Naive thymus-derived CD4-positive, alpha-beta T cell (primary cell): ENCODE measurements around the gene WDR75. TPM values are rescaled to one million over a fixed set of nuclear protein-coding genes. Genes with fewer than 3 reads are reported as not detected.

Source experiments
- ATAC-seq: fragments of 150-1000 bp; cut with Tn5 transposase; 2 replicates; pipeline ENCODE4 v1.10.0; 2021; ENCODE audit warnings: mild to moderate bottlenecking, moderate library complexity
- CTCF ChIA-PET: fragments of 350-600 bp; sonication (Branson Sonifier 250); formaldehyde crosslinking; loops from one replicate; lab custom pipeline; 2021; ENCODE audit warnings: antibody characterized with exemption; lab: Charles Lee
- POLR2A ChIA-PET: fragments of 350-600 bp; sonication (Branson Sonifier 250); formaldehyde crosslinking; loops from one replicate; lab custom pipeline; 2021; ENCODE audit warnings: antibody characterized with exemption, inconsistent platforms; lab: Charles Lee
- DNase-seq, 9 donors: peaks; one replicate each; pipeline versions ENCODE4 v3.0.0 to v3.0.0-alpha.2; 2020 to 2022; ENCODE audit warnings: mixed read lengths in 1 of 9
- H3K27ac ChIP-seq: one replicate; pipeline ENCODE4 v1.7.0; 2013; ENCODE audit warnings: mild to moderate bottlenecking, low read depth, low read length, moderate library complexity
- H3K27me3 ChIP-seq, 2 donors: one replicate each; pipeline ENCODE4 v1.7.0; 2013; ENCODE audit warnings: low read length in 2 of 2, mild to moderate bottlenecking in 2 of 2, moderate library complexity in 2 of 2; ENCODE audit not compliant: control insufficient read depth in 2 of 2, insufficient read depth in 2 of 2
- H3K36me3 ChIP-seq, 3 experiments: 1 replicate in 2 of 3; 2 replicates in 1 of 3; pipeline ENCODE4 v1.7.0; 2013; ENCODE audit warnings: low read length in 3 of 3, mild to moderate bottlenecking in 3 of 3, moderate library complexity in 1 of 3; ENCODE audit not compliant: insufficient read depth in 3 of 3, control insufficient read depth in 2 of 3
- H3K4me1 ChIP-seq, 2 donors: one replicate each; pipeline ENCODE4 v1.7.0; 2013; ENCODE audit warnings: low read length in 2 of 2, mild to moderate bottlenecking in 2 of 2, moderate library complexity in 1 of 2; ENCODE audit not compliant: control insufficient read depth in 2 of 2, insufficient read depth in 2 of 2
- H3K4me3 ChIP-seq: 2 replicates; pipeline ENCODE4 v1.7.0; 2013; ENCODE audit warnings: mild to moderate bottlenecking, low read length
- H3K9me3 ChIP-seq, 3 experiments: 1 replicate in 2 of 3; 2 replicates in 1 of 3; pipeline ENCODE4 v1.7.0; 2013; ENCODE audit warnings: low read length in 3 of 3; ENCODE audit not compliant: control insufficient read depth in 2 of 3
- H3K27ac Mint-ChIP-seq, 9 donors: one replicate each; pipeline ENCODE4 v1.8.0; 2020 to 2022; ENCODE audit warnings: mixed read lengths in 9 of 9, mild to moderate bottlenecking in 8 of 9, moderate library complexity in 5 of 9, inconsistent platforms in 2 of 9
- H3K27me3 Mint-ChIP-seq, 5 donors: one replicate each; pipeline ENCODE4 v1.8.0; 2021 to 2022; ENCODE audit warnings: mixed read lengths in 5 of 5, mild to moderate bottlenecking in 1 of 5
- H3K36me3 Mint-ChIP-seq, 5 donors: one replicate each; pipeline ENCODE4 v1.8.0; 2020 to 2022; ENCODE audit warnings: mixed read lengths in 5 of 5, mild to moderate bottlenecking in 3 of 5, inconsistent platforms in 1 of 5
- H3K4me1 Mint-ChIP-seq, 7 donors: one replicate each; pipeline ENCODE4 v1.8.0; 2020 to 2022; ENCODE audit warnings: mixed read lengths in 7 of 7, mild to moderate bottlenecking in 3 of 7, inconsistent platforms in 1 of 7
- H3K4me3 Mint-ChIP-seq, 10 donors: one replicate each; pipeline ENCODE4 v1.8.0; 2020 to 2022; ENCODE audit warnings: mild to moderate bottlenecking in 10 of 10, mixed read lengths in 10 of 10, moderate library complexity in 6 of 10, inconsistent platforms in 2 of 10
- H3K9me3 Mint-ChIP-seq, 11 donors: one replicate each; pipeline ENCODE4 v1.8.0; 2020 to 2022; ENCODE audit warnings: mixed read lengths in 11 of 11, mild to moderate bottlenecking in 4 of 11, inconsistent platforms in 1 of 11, moderate library complexity in 1 of 11
- intact Hi-C, 2 donors: fragments of 100-400 bp; cut with micrococcal nuclease; formaldehyde crosslinking; loops; one replicate each; pipeline ENCODE4 v1.15.1; 2023
- polyA plus RNA-seq, 2 donors: library from polyadenylated mRNA; unstranded; fragments of 300-500 nt; fragmentation: Illumina TruSeq; gene quantifications; one replicate each; pipeline ENCODE4 v1.2.3, GENCODE V29; 2021
- total RNA-seq, 6 experiments: library from RNA in 5 of 6; stranded (reverse) in 5 of 6; gene quantifications; 1 replicate in 5 of 6; 2 replicates in 1 of 6; pipeline ENCODE4 v1.2.3 and lab custom pipeline; 2021 to 2026

WDR75 gene
- total and polyA plus RNA-seq, 7 experiments from 2014 or later = 14.2 to 67.4 (median 45.3) TPM

DNA sequence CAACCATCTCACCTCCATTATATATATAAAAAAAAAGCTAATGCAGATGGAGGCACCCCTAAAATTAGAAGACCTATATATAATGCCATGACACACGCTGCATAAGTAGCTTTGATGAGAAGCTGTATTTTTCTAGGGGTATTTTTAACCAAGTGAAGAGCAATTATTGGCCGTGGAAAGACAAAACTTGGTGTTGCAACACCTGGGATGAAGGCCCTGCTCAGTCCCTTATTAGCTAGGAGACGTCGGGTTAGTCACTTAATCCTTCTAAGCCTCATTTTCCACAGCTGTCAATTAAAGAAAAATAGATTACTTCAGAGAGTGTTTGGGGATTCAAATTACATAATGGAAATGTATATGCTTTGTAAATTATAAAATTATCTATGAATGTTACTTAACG, 63.0 kb downstream of the WDR75 start:
- intact Hi-C loops = no loop called here
- ATAC-seq (no peak), DNase-seq (no peak)
- ChIA-PET CTCF (no interaction called here), POLR2A (no interaction called here)
- peaks cover 0 to 17% (median 12%) of the 10 kb centered on the region in 7 donors for H3K4me1 Mint-ChIP-seq
- Histone ChIP-seq H3K4me1 (peaks cover 0 to 3% of the 10 kb centered on the region in 2 donors), H3K4me3 (no peak overlapping the region), H3K36me3 (no peaks in the 10 kb centered on the region), H3K27me3 (no peaks in the 10 kb centered on the region), H3K9me3 (no peaks in the 10 kb centered on the region), H3K27ac (no peak overlapping the region)
- peaks cover 1 to 10% (median 6%) of the 10 kb centered on the region in 11 donors for H3K9me3 Mint-ChIP-seq
- peaks cover 0 to 5% (median 0%) of the 10 kb centered on the region in 5 donors for H3K27me3 Mint-ChIP-seq
- no peak overlapping the region for H3K27ac Mint-ChIP-seq
- H3K36me3 Mint-ChIP-seq = peaks cover 0 to 11% (median 6%) of the 10 kb centered on the region in 5 donors
- H3K4me3 Mint-ChIP-seq = no peak overlapping the region

DNA sequence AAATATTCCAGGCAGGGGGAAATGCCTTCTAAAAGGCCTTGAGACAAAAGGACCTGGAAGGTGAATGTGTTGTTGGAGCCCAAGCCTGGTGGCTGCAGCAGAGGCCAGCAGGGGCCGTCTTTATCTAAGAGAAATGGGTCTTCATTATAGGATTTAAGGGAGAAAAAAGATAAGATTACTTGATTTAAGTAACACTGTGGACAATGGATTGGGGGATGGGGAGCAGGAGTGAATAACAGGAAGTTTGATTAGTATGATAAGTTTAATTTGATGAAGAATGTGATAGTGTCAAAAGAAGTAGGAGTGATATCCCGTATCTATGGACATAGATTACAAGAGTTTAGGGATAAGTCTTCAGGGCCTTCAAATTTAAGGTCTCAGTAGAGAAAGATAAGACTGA, 64.2 kb downstream of the WDR75 start:
- Mint-ChIP-seq H3K27ac (peak overlapping the region in 2 of 9 donors; percentile 3 to 16), H3K4me3 (no peak overlapping the region), H3K4me1 (peaks cover 0 to 17% (median 12%) of the 10 kb centered on the region in 7 donors), H3K27me3 (peaks cover 0 to 5% (median 0%) of the 10 kb centered on the region in 5 donors), H3K9me3 (peaks cover 3 to 12% (median 7%) of the 10 kb centered on the region in 11 donors), H3K36me3 (peaks cover 0 to 12% (median 7%) of the 10 kb centered on the region in 5 donors)
- intact Hi-C loops = no loop called here
- H3K27me3 ChIP-seq = no peaks in the 10 kb centered on the region
- DNase-seq (no peak), ATAC-seq (no peak)
- peaks cover 0 to 3% of the 10 kb centered on the region in 2 donors for H3K4me1 ChIP-seq
- POLR2A ChIA-PET = no interaction called here
- no peaks in the 10 kb centered on the region for H3K36me3 ChIP-seq
- no peak overlapping the region for H3K27ac ChIP-seq
- CTCF ChIA-PET = no interaction called here
- no peak overlapping the region for H3K4me3 ChIP-seq
- no peaks in the 10 kb centered on the region for H3K9me3 ChIP-seq

DNA sequence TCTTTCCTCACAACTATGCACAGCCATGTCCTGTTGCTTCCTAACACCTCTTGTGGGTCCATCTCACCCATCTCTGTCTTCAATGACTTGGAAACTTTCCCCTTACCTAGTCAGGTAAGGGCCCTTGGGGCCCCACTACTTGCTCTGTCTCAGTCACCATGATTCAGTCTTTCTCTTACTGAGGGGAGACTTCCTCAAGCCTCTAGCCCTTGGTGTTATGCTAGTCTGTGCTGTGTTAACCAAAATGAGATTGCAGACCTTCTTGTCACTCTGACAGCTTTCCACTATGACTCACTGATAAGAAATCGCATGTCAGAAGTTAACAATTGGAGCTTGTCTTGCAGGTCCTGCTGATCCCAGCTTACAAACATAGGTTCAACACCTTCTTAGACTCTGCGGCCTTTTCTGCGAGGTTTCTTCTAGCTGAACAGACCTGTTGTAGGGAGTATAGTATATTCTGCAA, 65.3 kb downstream of the WDR75 start:
- peaks cover 0 to 3% of the 10 kb centered on the region in 2 donors for H3K4me1 ChIP-seq
- ChIA-PET CTCF (no interaction called here), POLR2A (no interaction called here)
- no peak overlapping the region for H3K4me3 Mint-ChIP-seq
- H3K4me1 Mint-ChIP-seq = peaks cover 0 to 17% (median 12%) of the 10 kb centered on the region in 7 donors
- DNase-seq (no peak), ATAC-seq (peak; percentile 80)
- H3K27ac ChIP-seq = no peak overlapping the region
- peaks cover 0 to 5% (median 0%) of the 10 kb centered on the region in 5 donors for H3K27me3 Mint-ChIP-seq
- peaks cover 3 to 12% (median 7%) of the 10 kb centered on the region in 11 donors for H3K9me3 Mint-ChIP-seq
- H3K36me3 Mint-ChIP-seq = peaks cover 0 to 12% (median 7%) of the 10 kb centered on the region in 5 donors
- no peak overlapping the region for H3K4me3 ChIP-seq
- peak overlapping the region in 1 of 9 donors; percentile 53 for H3K27ac Mint-ChIP-seq
- intact Hi-C loops = no loop called here
- no peaks in the 10 kb centered on the region for H3K27me3 ChIP-seq
- no peaks in the 10 kb centered on the region for H3K36me3 ChIP-seq
- H3K9me3 ChIP-seq = no peaks in the 10 kb centered on the region

DNA sequence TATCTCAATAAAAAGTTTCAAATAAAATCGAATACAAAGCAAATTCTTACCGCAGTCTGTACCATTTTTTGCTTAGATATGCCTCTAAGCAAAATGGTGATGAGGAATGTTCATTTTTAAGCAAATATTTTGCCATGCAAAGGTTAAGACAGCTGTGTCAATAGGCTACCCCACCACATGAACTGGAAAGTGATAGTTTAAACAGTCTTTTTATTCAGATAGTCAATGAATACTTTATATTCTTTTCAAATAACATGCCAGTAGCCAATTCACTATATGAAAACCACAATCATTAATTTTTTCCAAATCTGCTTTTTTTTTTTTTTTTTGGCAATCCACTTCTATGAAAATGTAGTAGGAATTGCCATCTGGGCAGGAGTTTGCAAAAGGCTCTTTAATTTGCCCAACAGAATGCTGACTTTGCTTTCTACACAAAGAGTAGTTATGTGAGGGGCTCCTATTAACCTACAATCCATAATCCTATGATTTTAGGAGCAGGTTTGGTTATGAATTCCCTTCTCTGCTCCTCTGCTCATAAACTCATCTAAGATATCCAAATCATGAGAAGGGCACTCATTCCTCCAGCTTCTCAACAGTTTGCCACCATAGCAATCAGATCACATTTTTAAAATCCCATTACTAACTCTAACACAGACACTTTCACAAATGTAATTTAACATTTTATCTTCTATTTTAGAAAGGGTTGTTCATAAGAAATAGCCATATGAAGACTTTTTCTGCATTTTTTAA, 70.1 kb downstream of the WDR75 start:
- POLR2A ChIA-PET = no interaction called here
- no peak overlapping the region for H3K27ac Mint-ChIP-seq
- H3K4me3 ChIP-seq = no peak overlapping the region
- CTCF ChIA-PET = interaction anchor here (0.7 kb wide), 1 partner anchor 369 kb away, joined by 4 read pairs; no protein-coding TSS in a partner anchor
- no peaks in the 10 kb centered on the region for H3K36me3 ChIP-seq
- no peak overlapping the region for H3K27ac ChIP-seq
- no peak for DNase-seq
- H3K4me1 ChIP-seq = no peaks in the 10 kb centered on the region
- no peak overlapping the region for H3K4me3 Mint-ChIP-seq
- intact Hi-C loops = no loop called here
- H3K36me3 Mint-ChIP-seq = peaks cover 0 to 12% (median 7%) of the 10 kb centered on the region in 5 donors
- ATAC-seq = no peak
- no peaks in the 10 kb centered on the region for H3K27me3 ChIP-seq
- peaks cover 0 to 5% (median 0%) of the 10 kb centered on the region in 5 donors for H3K27me3 Mint-ChIP-seq
- H3K4me1 Mint-ChIP-seq = peaks cover 0 to 3% (median 0%) of the 10 kb centered on the region in 7 donors
- peaks cover 3 to 12% (median 7%) of the 10 kb centered on the region in 11 donors for H3K9me3 Mint-ChIP-seq
- H3K9me3 ChIP-seq = no peaks in the 10 kb centered on the region

DNA sequence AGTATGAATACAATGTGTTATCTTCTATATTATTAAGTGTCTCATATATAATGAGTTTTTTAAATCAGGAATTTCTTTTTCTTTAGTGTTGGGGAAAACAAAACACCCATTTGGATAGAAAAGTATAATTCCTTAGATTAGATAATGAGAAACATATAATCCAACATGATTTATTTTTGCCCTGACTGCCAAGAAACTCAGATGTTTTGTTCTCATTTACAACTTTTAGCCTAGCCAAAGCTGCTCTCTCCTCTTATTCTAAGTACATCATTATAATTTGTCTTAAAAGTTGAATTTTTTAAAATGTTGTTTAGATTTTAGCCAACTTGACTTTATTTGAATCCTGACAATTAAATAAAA, 70.7 kb downstream of the WDR75 start:
- no peak overlapping the region for H3K27ac ChIP-seq
- no peak overlapping the region for H3K27ac Mint-ChIP-seq
- ChIA-PET POLR2A (no interaction called here), CTCF (interaction anchor here (0.7 kb wide), 1 partner anchor 369 kb away, joined by 4 read pairs; no protein-coding TSS in a partner anchor)
- H3K4me3 ChIP-seq = no peak overlapping the region
- H3K4me1 Mint-ChIP-seq = no peaks in the 10 kb centered on the region
- no peaks in the 10 kb centered on the region for H3K9me3 ChIP-seq
- intact Hi-C loops = no loop called here
- peaks cover 3 to 13% (median 7%) of the 10 kb centered on the region in 11 donors for H3K9me3 Mint-ChIP-seq
- no peak for DNase-seq
- no peaks in the 10 kb centered on the region for H3K36me3 ChIP-seq
- no peak overlapping the region for H3K4me3 Mint-ChIP-seq
- no peaks in the 10 kb centered on the region for H3K27me3 ChIP-seq
- no peak for ATAC-seq
- H3K36me3 Mint-ChIP-seq = peaks cover 0 to 12% (median 7%) of the 10 kb centered on the region in 5 donors
- no peaks in the 10 kb centered on the region for H3K4me1 ChIP-seq
- peaks cover 0 to 7% (median 4%) of the 10 kb centered on the region in 5 donors for H3K27me3 Mint-ChIP-seq

DNA sequence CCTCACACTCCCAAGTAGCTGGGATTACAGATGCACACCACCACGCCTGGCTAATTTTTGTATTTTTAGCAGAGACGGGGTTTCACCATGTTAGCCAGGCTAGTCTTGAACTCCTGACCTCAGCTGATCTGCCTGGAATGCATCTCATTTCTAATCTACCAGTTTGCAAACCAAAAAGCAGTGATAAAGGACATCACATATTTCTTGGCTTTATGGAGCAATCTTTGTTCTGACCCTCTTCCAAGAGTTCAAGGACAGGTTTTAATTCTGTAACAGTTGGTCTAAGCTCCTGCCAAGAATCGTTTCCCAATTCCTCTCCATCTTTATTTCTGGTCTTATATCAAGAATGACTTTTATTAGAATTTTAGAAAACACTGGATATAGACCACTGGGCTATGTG, 71.6 kb downstream of the WDR75 start:
- no peaks in the 10 kb centered on the region for H3K4me1 ChIP-seq
- H3K27ac ChIP-seq = no peak overlapping the region
- no peak overlapping the region for H3K4me3 ChIP-seq
- Mint-ChIP-seq H3K4me3 (no peak overlapping the region), H3K36me3 (peaks cover 0 to 12% (median 7%) of the 10 kb centered on the region in 5 donors), H3K4me1 (no peaks in the 10 kb centered on the region), H3K27me3 (peaks cover 0 to 7% (median 4%) of the 10 kb centered on the region in 5 donors), H3K27ac (no peak overlapping the region), H3K9me3 (peaks cover 3 to 17% (median 10%) of the 10 kb centered on the region in 11 donors)
- intact Hi-C loops = no loop called here
- DNase-seq (no peak), ATAC-seq (no peak)
- H3K9me3 ChIP-seq = no peaks in the 10 kb centered on the region
- no peaks in the 10 kb centered on the region for H3K36me3 ChIP-seq
- H3K27me3 ChIP-seq = no peaks in the 10 kb centered on the region
- POLR2A ChIA-PET = no interaction called here
- CTCF ChIA-PET = no interaction called here
